ENCODE measurements around the gene PSIP1. TPM values are rescaled to one million over a fixed set of nuclear protein-coding genes. Genes with fewer than 3 reads are reported as not detected.
A peak's percentile ranks its signal among the peaks of the same experiment; 100 is the strongest.
"Not testable (repeated sequence)": the region's sequence is repeated elsewhere in the genome, so short reads cannot be mapped to it uniquely, and the experiment has no call there.

PSIP1 gene
- total RNA-seq, 1 donor from 2014 or later: 27.7 TPM

- H3K27ac ChIP-seq (ENCODE audit: low read depth, low read length); H3K27me3 ChIP-seq (ENCODE audit: control insufficient read depth in 3 of 3, insufficient read depth in 3 of 3, low read length in 3 of 3); H3K9me3 ChIP-seq (ENCODE audit: control insufficient read depth in 3 of 3, low read length in 3 of 3); H3K4me3 ChIP-seq (ENCODE audit: low read length in 3 of 3); H3K9ac ChIP-seq (ENCODE audit: low read depth in 1 of 3, low read length in 3 of 3); H3K4me1 ChIP-seq (ENCODE audit: control insufficient read depth in 3 of 3, insufficient read depth in 3 of 3, low read length in 3 of 3); H3K36me3 ChIP-seq (ENCODE audit: control insufficient read depth in 3 of 3, insufficient read depth in 3 of 3, low read length in 3 of 3): not testable (repeated sequence)
Observed at GRCh38 chr9:15527035-15527434, 16.3 kb upstream of the PSIP1 start.

GRCh38 chr9:15525958-15526357, 15.2 kb upstream of the PSIP1 start:
- H3K27ac ChIP-seq (ENCODE audit: low read depth, low read length): no peak overlapping the region
- no peak overlapping the region for H3K4me3 ChIP-seq (ENCODE audit: low read length in 3 of 3)
- H3K27me3 ChIP-seq (ENCODE audit: control insufficient read depth in 3 of 3, insufficient read depth in 3 of 3, low read length in 3 of 3): no peaks in the 10 kb centered on the region
- H3K9me3 ChIP-seq (ENCODE audit: control insufficient read depth in 3 of 3, low read length in 3 of 3): no peaks in the 10 kb centered on the region
- H3K9ac ChIP-seq (ENCODE audit: low read depth in 1 of 3, low read length in 3 of 3): no peak overlapping the region
- no peaks in the 10 kb centered on the region for H3K36me3 ChIP-seq (ENCODE audit: control insufficient read depth in 3 of 3, insufficient read depth in 3 of 3, low read length in 3 of 3)
- H3K4me1 ChIP-seq (ENCODE audit: control insufficient read depth in 3 of 3, insufficient read depth in 3 of 3, low read length in 3 of 3): no peaks in the 10 kb centered on the region

GRCh38 chr9:15524845-15525455, 14.2 kb upstream of the PSIP1 start:
- Histone ChIP-seq H3K9ac (ENCODE audit: low read depth in 1 of 3, low read length in 3 of 3) (no peak overlapping the region), H3K4me1 (ENCODE audit: control insufficient read depth in 3 of 3, insufficient read depth in 3 of 3, low read length in 3 of 3) (no peaks in the 10 kb centered on the region), H3K27ac (ENCODE audit: low read depth, low read length) (no peak overlapping the region), H3K4me3 (ENCODE audit: low read length in 3 of 3) (no peak overlapping the region), H3K27me3 (ENCODE audit: control insufficient read depth in 3 of 3, insufficient read depth in 3 of 3, low read length in 3 of 3) (no peaks in the 10 kb centered on the region), H3K36me3 (ENCODE audit: control insufficient read depth in 3 of 3, insufficient read depth in 3 of 3, low read length in 3 of 3) (no peaks in the 10 kb centered on the region), H3K9me3 (ENCODE audit: control insufficient read depth in 3 of 3, low read length in 3 of 3) (no peaks in the 10 kb centered on the region)

- no peak overlapping the region for H3K27ac ChIP-seq (ENCODE audit: low read depth, low read length)
- no peaks in the 10 kb centered on the region for H3K4me1 ChIP-seq (ENCODE audit: control insufficient read depth in 3 of 3, insufficient read depth in 3 of 3, low read length in 3 of 3)
- no peak overlapping the region for H3K9ac ChIP-seq (ENCODE audit: low read depth in 1 of 3, low read length in 3 of 3)
- H3K9me3 ChIP-seq (ENCODE audit: control insufficient read depth in 3 of 3, low read length in 3 of 3): no peaks in the 10 kb centered on the region
- no peaks in the 10 kb centered on the region for H3K36me3 ChIP-seq (ENCODE audit: control insufficient read depth in 3 of 3, insufficient read depth in 3 of 3, low read length in 3 of 3)
- no peaks in the 10 kb centered on the region for H3K27me3 ChIP-seq (ENCODE audit: control insufficient read depth in 3 of 3, insufficient read depth in 3 of 3, low read length in 3 of 3)
- no peak overlapping the region for H3K4me3 ChIP-seq (ENCODE audit: low read length in 3 of 3)
Observed at GRCh38 chr9:15522130-15522755, 11.5 kb upstream of the PSIP1 start.

- no peaks in the 10 kb centered on the region for H3K4me1 ChIP-seq (ENCODE audit: control insufficient read depth in 3 of 3, insufficient read depth in 3 of 3, low read length in 3 of 3)
- no peaks in the 10 kb centered on the region for H3K9me3 ChIP-seq (ENCODE audit: control insufficient read depth in 3 of 3, low read length in 3 of 3)
- no peak overlapping the region for H3K27ac ChIP-seq (ENCODE audit: low read depth, low read length)
- H3K9ac ChIP-seq (ENCODE audit: low read depth in 1 of 3, low read length in 3 of 3): no peak overlapping the region
- no peaks in the 10 kb centered on the region for H3K27me3 ChIP-seq (ENCODE audit: control insufficient read depth in 3 of 3, insufficient read depth in 3 of 3, low read length in 3 of 3)
- no peaks in the 10 kb centered on the region for H3K36me3 ChIP-seq (ENCODE audit: control insufficient read depth in 3 of 3, insufficient read depth in 3 of 3, low read length in 3 of 3)
- no peak overlapping the region for H3K4me3 ChIP-seq (ENCODE audit: low read length in 3 of 3)
Observed at GRCh38 chr9:15521254-15521653, 10.5 kb upstream of the PSIP1 start.

- H3K27ac ChIP-seq (ENCODE audit: low read depth, low read length): no peak overlapping the region
- no peaks in the 10 kb centered on the region for H3K27me3 ChIP-seq (ENCODE audit: control insufficient read depth in 3 of 3, insufficient read depth in 3 of 3, low read length in 3 of 3)
- H3K9me3 ChIP-seq (ENCODE audit: control insufficient read depth in 3 of 3, low read length in 3 of 3): no peaks in the 10 kb centered on the region
- no peak overlapping the region for H3K4me3 ChIP-seq (ENCODE audit: low read length in 3 of 3)
- H3K9ac ChIP-seq (ENCODE audit: low read depth in 1 of 3, low read length in 3 of 3): no peak overlapping the region
- no peaks in the 10 kb centered on the region for H3K36me3 ChIP-seq (ENCODE audit: control insufficient read depth in 3 of 3, insufficient read depth in 3 of 3, low read length in 3 of 3)
- no peaks in the 10 kb centered on the region for H3K4me1 ChIP-seq (ENCODE audit: control insufficient read depth in 3 of 3, insufficient read depth in 3 of 3, low read length in 3 of 3)
Observed at GRCh38 chr9:15519831-15520230, 9.1 kb upstream of the PSIP1 start.

- peaks cover 2 to 12% (median 6%) of the 10 kb centered on the region in 3 donors for H3K4me1 ChIP-seq (ENCODE audit: control insufficient read depth in 3 of 3, insufficient read depth in 3 of 3, low read length in 3 of 3)
- H3K27me3 ChIP-seq (ENCODE audit: control insufficient read depth in 3 of 3, insufficient read depth in 3 of 3, low read length in 3 of 3): no peaks in the 10 kb centered on the region
- H3K27ac ChIP-seq (ENCODE audit: low read depth, low read length): no peak overlapping the region
- no peak overlapping the region for H3K4me3 ChIP-seq (ENCODE audit: low read length in 3 of 3)
- H3K36me3 ChIP-seq (ENCODE audit: control insufficient read depth in 3 of 3, insufficient read depth in 3 of 3, low read length in 3 of 3): no peaks in the 10 kb centered on the region
- H3K9ac ChIP-seq (ENCODE audit: low read depth in 1 of 3, low read length in 3 of 3): no peak overlapping the region
- no peaks in the 10 kb centered on the region for H3K9me3 ChIP-seq (ENCODE audit: control insufficient read depth in 3 of 3, low read length in 3 of 3)
Observed at GRCh38 chr9:15513335-15513734, 2.6 kb upstream of the PSIP1 start.

GRCh38 chr9:15512889-15513288, 2.1 kb upstream of the PSIP1 start:
- no peaks in the 10 kb centered on the region for H3K27me3 ChIP-seq (ENCODE audit: control insufficient read depth in 3 of 3, insufficient read depth in 3 of 3, low read length in 3 of 3)
- no peak overlapping the region for H3K9ac ChIP-seq (ENCODE audit: low read depth in 1 of 3, low read length in 3 of 3)
- H3K4me3 ChIP-seq (ENCODE audit: low read length in 3 of 3): no peak overlapping the region
- no peak overlapping the region for H3K27ac ChIP-seq (ENCODE audit: low read depth, low read length)
- H3K4me1 ChIP-seq (ENCODE audit: control insufficient read depth in 3 of 3, insufficient read depth in 3 of 3, low read length in 3 of 3): peaks cover 2 to 12% (median 6%) of the 10 kb centered on the region in 3 donors
- no peaks in the 10 kb centered on the region for H3K9me3 ChIP-seq (ENCODE audit: control insufficient read depth in 3 of 3, low read length in 3 of 3)
- no peaks in the 10 kb centered on the region for H3K36me3 ChIP-seq (ENCODE audit: control insufficient read depth in 3 of 3, insufficient read depth in 3 of 3, low read length in 3 of 3)

- Histone ChIP-seq H3K4me1 (ENCODE audit: control insufficient read depth in 3 of 3, insufficient read depth in 3 of 3, low read length in 3 of 3) (peaks cover 2 to 12% (median 6%) of the 10 kb centered on the region in 3 donors), H3K27ac (ENCODE audit: low read depth, low read length) (no peak overlapping the region), H3K4me3 (ENCODE audit: low read length in 3 of 3) (no peak overlapping the region), H3K9me3 (ENCODE audit: control insufficient read depth in 3 of 3, low read length in 3 of 3) (no peaks in the 10 kb centered on the region), H3K9ac (ENCODE audit: low read depth in 1 of 3, low read length in 3 of 3) (no peak overlapping the region), H3K36me3 (ENCODE audit: control insufficient read depth in 3 of 3, insufficient read depth in 3 of 3, low read length in 3 of 3) (peaks cover 0 to 4% (median under 1%) of the 10 kb centered on the region in 3 donors), H3K27me3 (ENCODE audit: control insufficient read depth in 3 of 3, insufficient read depth in 3 of 3, low read length in 3 of 3) (no peaks in the 10 kb centered on the region)
Observed at GRCh38 chr9:15512204-15512603, 1.4 kb upstream of the PSIP1 start.

GRCh38 chr9:15509931-15510788, 610 bp downstream of the PSIP1 start:
- H3K27ac ChIP-seq (ENCODE audit: low read depth, low read length): peak overlapping the region; percentile 89
- H3K9me3 ChIP-seq (ENCODE audit: control insufficient read depth in 3 of 3, low read length in 3 of 3): no peaks in the 10 kb centered on the region
- peak overlapping the region; percentile 80 to 90 (median 82) for H3K4me3 ChIP-seq (ENCODE audit: low read length in 3 of 3)
- H3K36me3 ChIP-seq (ENCODE audit: control insufficient read depth in 3 of 3, insufficient read depth in 3 of 3, low read length in 3 of 3): peaks cover 9 to 16% (median 12%) of the 10 kb centered on the region in 3 donors
- H3K27me3 ChIP-seq (ENCODE audit: control insufficient read depth in 3 of 3, insufficient read depth in 3 of 3, low read length in 3 of 3): no peaks in the 10 kb centered on the region
- peaks cover 2 to 12% (median 6%) of the 10 kb centered on the region in 3 donors for H3K4me1 ChIP-seq (ENCODE audit: control insufficient read depth in 3 of 3, insufficient read depth in 3 of 3, low read length in 3 of 3)
- peak overlapping the region; percentile 79 to 91 (median 82) for H3K9ac ChIP-seq (ENCODE audit: low read depth in 1 of 3, low read length in 3 of 3)

All from skeletal muscle tissue (tissue), 4 donors.